ENCODE results near the gene ADCY7. TPM values are rescaled to one million over a fixed set of nuclear protein-coding genes. Genes with fewer than 3 reads are reported as not detected.
"Not testable (repeated sequence)": the region's sequence is repeated elsewhere in the genome, so short reads cannot be mapped to it uniquely, and the experiment has no call there.

ADCY7 gene
- total and polyA plus RNA-seq, 2 donors = 23.1 to 30.9 TPM

DNA sequence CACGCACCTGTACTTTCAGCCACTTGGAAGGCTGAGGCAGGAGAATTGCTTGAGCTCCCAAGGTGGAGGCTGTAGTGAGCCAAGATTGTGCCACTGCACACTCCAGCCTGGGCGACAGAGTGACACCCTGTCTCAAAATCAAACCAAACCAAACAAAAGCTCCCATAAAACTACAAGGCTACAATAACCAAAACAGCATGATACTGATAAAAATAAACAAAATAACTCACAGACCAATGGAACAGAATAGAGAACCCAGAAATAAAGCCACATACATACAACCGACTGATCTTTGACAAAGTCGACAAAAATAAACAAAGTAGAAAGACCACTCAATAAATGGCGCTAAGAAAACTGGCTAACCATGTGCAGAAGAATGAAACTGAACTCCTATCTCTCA lies 65.2 kb downstream of the ADCY7 start:
- Histone ChIP-seq H3K9me3 (ENCODE audit: control insufficient read depth in 2 of 2, insufficient read depth in 1 of 2, low read length in 1 of 2) (no peaks in the 10 kb centered on the region), H3K27me3 (ENCODE audit: control insufficient read depth in 2 of 2, insufficient read depth in 1 of 2, low read length in 1 of 2) (no peaks in the 10 kb centered on the region), H3K36me3 (ENCODE audit: control insufficient read depth in 2 of 2, insufficient read depth in 2 of 2, low read length in 1 of 2) (peaks cover 30 to 56% of the 10 kb centered on the region in 2 donors), H3K4me3 (ENCODE audit: low read length in 2 of 2) (no peak overlapping the region), H3K4me1 (ENCODE audit: control insufficient read depth in 2 of 2, insufficient read depth in 2 of 2, low read length in 2 of 2) (no peaks in the 10 kb centered on the region), H3K27ac (ENCODE audit: low read depth in 1 of 2, low read length in 1 of 2) (no peak overlapping the region)
- WGBS = 98% methylated on average over 5 of the region's 5 CpGs
- no peak for DNase-seq (ENCODE audit: low read depth in 6 of 9, low spot score in 9 of 9)

DNA sequence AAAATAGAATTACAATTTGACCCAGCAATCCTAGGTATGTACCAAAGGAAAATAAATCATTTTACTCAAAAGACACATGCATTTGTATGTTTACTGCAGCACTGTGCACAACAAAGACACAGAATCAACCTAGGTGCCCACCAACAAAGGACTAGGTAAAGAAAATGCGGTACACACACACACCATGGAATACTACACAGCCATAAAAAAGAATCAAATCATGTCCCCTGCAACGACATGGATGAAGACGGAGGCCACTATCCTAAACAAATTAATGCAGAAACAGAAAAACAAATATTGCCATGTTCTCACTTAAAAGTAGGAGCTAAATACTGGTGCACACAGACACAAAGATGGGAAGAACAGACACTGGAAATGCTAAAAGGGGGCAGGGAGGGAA lies 66.2 kb downstream of the ADCY7 start:
- Histone ChIP-seq H3K4me3 (ENCODE audit: low read length in 2 of 2) (no peak overlapping the region), H3K27me3 (ENCODE audit: control insufficient read depth in 2 of 2, insufficient read depth in 1 of 2, low read length in 1 of 2) (no peaks in the 10 kb centered on the region), H3K27ac (ENCODE audit: low read depth in 1 of 2, low read length in 1 of 2) (no peak overlapping the region), H3K4me1 (ENCODE audit: control insufficient read depth in 2 of 2, insufficient read depth in 2 of 2, low read length in 2 of 2) (no peaks in the 10 kb centered on the region), H3K36me3 (ENCODE audit: control insufficient read depth in 2 of 2, insufficient read depth in 2 of 2, low read length in 1 of 2) (peaks cover 25 to 50% of the 10 kb centered on the region in 2 donors), H3K9me3 (ENCODE audit: control insufficient read depth in 2 of 2, insufficient read depth in 1 of 2, low read length in 1 of 2) (no peaks in the 10 kb centered on the region)
- WGBS = 99% methylated on average over 3 of the region's 3 CpGs
- no peak for DNase-seq (ENCODE audit: low read depth in 6 of 9, low spot score in 9 of 9)

DNA sequence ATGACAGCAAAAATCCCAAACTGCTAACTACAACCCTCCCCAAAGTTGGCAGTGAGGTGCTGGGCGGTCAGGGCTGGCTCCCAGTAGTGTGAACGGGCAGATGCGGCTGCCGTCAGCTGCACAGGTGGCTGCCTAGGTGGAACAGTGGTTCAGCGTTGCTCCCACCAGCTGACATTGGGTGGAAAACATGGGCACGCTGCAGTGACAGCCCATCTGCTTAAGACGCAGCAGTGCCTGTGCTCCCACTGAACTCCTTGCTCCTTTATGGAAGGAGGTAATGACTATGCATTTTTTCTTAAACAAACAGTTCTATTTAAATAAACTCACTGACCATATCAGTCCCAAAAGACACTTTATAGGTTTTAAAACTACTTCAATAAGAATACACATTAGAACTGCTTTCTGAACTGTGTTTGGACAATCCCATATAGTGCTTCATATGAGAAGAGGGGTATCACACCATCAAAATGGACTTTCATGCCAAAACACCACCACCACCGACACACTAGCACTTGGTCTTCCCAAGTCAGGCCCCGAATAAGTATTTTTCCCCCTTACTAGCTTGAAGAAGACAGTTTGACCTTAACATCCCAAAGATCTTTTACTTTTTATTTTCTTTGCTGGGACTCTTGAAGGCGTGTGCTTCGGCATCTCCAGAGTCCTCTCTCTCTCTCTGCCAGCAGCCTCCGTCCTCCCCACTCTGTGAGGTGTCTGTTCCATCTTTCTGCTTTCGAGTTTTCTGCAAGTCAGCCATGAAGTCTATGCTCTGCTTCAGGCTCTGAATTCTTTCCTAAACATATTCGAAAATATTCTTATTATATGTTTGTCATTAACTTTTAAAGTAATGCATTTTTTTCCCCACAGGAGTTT lies 68.0 kb downstream of the ADCY7 start:
- Histone ChIP-seq H3K36me3 (ENCODE audit: control insufficient read depth in 2 of 2, insufficient read depth in 2 of 2, low read length in 1 of 2) (peaks cover 34 to 51% of the 10 kb centered on the region in 2 donors), H3K4me3 (ENCODE audit: low read length in 2 of 2) (no peak overlapping the region), H3K27me3 (ENCODE audit: control insufficient read depth in 2 of 2, insufficient read depth in 1 of 2, low read length in 1 of 2) (no peaks in the 10 kb centered on the region), H3K4me1 (ENCODE audit: control insufficient read depth in 2 of 2, insufficient read depth in 2 of 2, low read length in 2 of 2) (no peaks in the 10 kb centered on the region), H3K27ac (ENCODE audit: low read depth in 1 of 2, low read length in 1 of 2) (peak overlapping the region in 1 of 2 donors; percentile 67), H3K9me3 (ENCODE audit: control insufficient read depth in 2 of 2, insufficient read depth in 1 of 2, low read length in 1 of 2) (no peaks in the 10 kb centered on the region)
- DNase-seq (ENCODE audit: low read depth in 6 of 9, low spot score in 9 of 9) = peak in 1 of 9 donors; percentile 32
- 97% methylated on average over 14 of the region's 14 CpGs for WGBS

DNA sequence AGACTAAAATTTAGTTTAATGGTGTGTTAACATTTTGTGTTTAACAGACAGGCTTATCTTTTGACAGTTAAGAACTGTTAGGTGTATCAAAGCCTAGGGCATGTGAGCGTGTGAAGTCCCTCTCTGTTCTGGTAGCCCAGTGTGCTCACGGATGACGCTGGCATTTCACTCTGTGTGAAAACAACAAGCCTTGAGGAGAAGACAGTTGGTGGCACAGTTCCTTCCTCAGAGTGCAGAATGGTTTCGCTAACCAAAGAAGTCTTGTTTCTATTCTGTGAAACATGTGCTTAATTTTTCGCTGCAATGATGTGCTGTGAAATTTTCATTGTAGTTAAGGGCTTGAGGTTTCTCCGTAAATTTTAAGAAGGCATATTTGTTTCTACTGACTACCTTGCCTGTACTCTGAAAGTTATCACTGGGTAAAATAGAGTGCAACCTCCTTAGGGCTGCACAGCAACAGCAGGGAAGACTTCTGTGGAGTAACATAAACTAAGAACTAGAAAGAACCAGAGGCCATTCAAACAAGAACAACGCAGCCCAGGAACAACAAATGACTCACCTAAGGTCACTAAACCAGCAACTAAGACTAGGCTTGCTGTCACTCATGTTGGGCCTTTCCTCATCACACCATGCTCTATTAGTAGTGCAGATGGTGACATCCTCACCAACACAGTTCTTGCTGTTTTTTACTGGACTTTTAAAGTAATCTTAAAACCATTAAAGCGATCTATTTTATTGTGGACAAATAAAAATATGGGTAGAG lies 69.0 kb downstream of the ADCY7 start:
- H3K4me3 ChIP-seq (ENCODE audit: low read length in 2 of 2) = no peak overlapping the region
- no peaks in the 10 kb centered on the region for H3K4me1 ChIP-seq (ENCODE audit: control insufficient read depth in 2 of 2, insufficient read depth in 2 of 2, low read length in 2 of 2)
- peak in 4 of 9 donors; percentile 22 to 53 (median 41) for DNase-seq (ENCODE audit: low read depth in 6 of 9, low spot score in 9 of 9)
- H3K27ac ChIP-seq (ENCODE audit: low read depth in 1 of 2, low read length in 1 of 2) = peak overlapping the region in 1 of 2 donors; percentile 87
- H3K36me3 ChIP-seq (ENCODE audit: control insufficient read depth in 2 of 2, insufficient read depth in 2 of 2, low read length in 1 of 2) = peaks cover 26 to 46% of the 10 kb centered on the region in 2 donors
- WGBS = 94% methylated on average over 8 of the region's 8 CpGs
- H3K9me3 ChIP-seq (ENCODE audit: control insufficient read depth in 2 of 2, insufficient read depth in 1 of 2, low read length in 1 of 2) = no peaks in the 10 kb centered on the region
- H3K27me3 ChIP-seq (ENCODE audit: control insufficient read depth in 2 of 2, insufficient read depth in 1 of 2, low read length in 1 of 2) = no peaks in the 10 kb centered on the region

DNA sequence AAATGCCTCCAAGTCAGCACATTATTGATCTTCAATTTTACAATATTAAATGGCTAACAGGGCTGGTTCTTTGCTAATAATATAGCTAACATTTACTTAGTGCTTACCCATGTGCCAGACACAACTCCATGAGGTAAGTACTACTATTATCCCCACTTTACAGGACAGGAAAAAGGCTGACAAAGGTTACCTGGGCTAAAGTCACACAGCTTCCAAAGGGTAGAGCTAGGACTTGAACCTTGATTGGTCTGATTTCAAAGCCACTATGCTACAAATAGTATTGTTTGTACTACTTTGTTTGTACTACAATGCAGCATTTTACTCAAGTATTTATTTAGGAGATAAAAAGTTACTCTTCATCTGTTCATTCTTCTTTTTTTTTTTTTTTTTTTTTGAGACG lies 70.5 kb downstream of the ADCY7 start:
- H3K36me3 ChIP-seq (ENCODE audit: control insufficient read depth in 2 of 2, insufficient read depth in 2 of 2, low read length in 1 of 2) = peaks cover 32 to 46% of the 10 kb centered on the region in 2 donors
- 78% methylated on average over 1 of the region's 1 CpG for WGBS
- no peak for DNase-seq (ENCODE audit: low read depth in 6 of 9, low spot score in 9 of 9)

DNA sequence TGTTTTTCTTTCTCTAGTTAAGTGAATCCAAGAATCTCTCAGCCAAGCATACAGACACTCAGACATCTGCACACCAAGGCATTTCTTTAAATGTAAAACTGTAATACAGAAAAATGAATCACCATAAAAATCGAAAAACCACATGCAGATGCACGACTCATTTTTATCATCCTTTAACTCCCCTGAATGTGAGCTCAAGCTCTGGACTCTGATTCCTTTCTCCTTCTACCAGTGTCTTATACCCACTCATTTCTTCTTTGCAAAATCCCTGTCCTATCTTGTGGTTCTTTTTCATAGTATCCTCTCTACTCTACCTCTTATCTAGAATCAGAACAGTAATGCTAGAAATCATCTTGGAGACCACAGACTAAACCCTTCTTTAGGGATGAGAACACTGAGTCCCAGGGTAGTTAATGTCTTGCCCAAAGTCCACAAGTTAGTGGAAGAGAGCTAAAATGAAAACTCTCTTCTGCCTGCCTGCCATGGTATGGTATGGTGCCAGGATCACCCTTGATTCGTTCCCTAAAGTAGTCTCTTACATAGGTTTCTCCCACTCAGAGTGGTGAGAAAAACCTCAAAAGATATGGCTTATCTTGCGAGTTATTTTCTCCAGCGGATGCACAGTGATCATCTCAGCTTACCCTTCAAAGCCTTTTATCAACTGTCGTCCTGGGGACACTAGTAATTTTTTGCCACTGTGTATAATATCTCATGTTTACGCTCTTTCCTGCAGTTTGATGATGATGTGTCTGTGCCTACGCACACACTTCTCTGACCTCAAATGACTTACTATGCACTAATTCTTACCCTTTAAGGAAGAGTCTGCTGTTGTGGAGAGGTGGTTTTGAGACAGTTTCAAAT lies 72.2 kb downstream of the ADCY7 start:
- no peaks in the 10 kb centered on the region for H3K27me3 ChIP-seq (ENCODE audit: control insufficient read depth in 2 of 2, insufficient read depth in 1 of 2, low read length in 1 of 2)
- peaks cover 37 to 38% of the 10 kb centered on the region in 2 donors for H3K36me3 ChIP-seq (ENCODE audit: control insufficient read depth in 2 of 2, insufficient read depth in 2 of 2, low read length in 1 of 2)
- peak overlapping the region in 1 of 2 donors; percentile 52 for H3K27ac ChIP-seq (ENCODE audit: low read depth in 1 of 2, low read length in 1 of 2)
- 95% methylated on average over 8 of the region's 8 CpGs for WGBS
- DNase-seq (ENCODE audit: low read depth in 6 of 9, low spot score in 9 of 9) = no peak
- H3K9me3 ChIP-seq (ENCODE audit: control insufficient read depth in 2 of 2, insufficient read depth in 1 of 2, low read length in 1 of 2) = no peaks in the 10 kb centered on the region
- H3K4me1 ChIP-seq (ENCODE audit: control insufficient read depth in 2 of 2, insufficient read depth in 2 of 2, low read length in 2 of 2) = no peaks in the 10 kb centered on the region
- H3K4me3 ChIP-seq (ENCODE audit: low read length in 2 of 2) = no peak overlapping the region

More for the DNA sequence above, 70.5 kb downstream of the ADCY7 start:
- H3K4me3 ChIP-seq (ENCODE audit: low read length in 2 of 2) = no peak overlapping the region
- H3K27me3 ChIP-seq (ENCODE audit: control insufficient read depth in 2 of 2, insufficient read depth in 1 of 2, low read length in 1 of 2) = no peaks in the 10 kb centered on the region
- H3K27ac ChIP-seq (ENCODE audit: low read depth in 1 of 2, low read length in 1 of 2) = no peak overlapping the region
- H3K4me1 ChIP-seq (ENCODE audit: control insufficient read depth in 2 of 2, insufficient read depth in 2 of 2, low read length in 2 of 2) = no peaks in the 10 kb centered on the region
- no peaks in the 10 kb centered on the region for H3K9me3 ChIP-seq (ENCODE audit: control insufficient read depth in 2 of 2, insufficient read depth in 1 of 2, low read length in 1 of 2)

DNA sequence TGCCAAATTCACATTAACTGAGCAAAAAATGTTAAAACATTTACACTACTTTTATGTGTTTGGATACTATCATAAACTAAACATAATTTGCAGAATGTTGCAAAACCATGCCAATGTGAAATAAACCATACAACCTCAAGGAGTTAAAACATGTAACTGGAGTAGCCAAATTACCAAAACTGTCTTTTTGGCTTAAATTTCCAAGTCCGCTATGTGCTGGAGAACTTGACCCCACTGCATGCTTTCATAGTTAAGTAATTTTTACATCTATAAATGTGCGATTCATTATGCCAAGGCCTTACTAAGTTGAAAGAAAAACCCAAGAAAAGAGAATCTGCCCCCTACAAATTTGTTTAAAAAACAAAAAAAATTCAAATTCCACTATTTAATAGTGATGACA lies 74.2 kb downstream of the ADCY7 start:
- H3K36me3 ChIP-seq (ENCODE audit: control insufficient read depth in 2 of 2, insufficient read depth in 2 of 2, low read length in 1 of 2) = peaks cover 28 to 39% of the 10 kb centered on the region in 2 donors
- 94% methylated on average over 2 of the region's 2 CpGs for WGBS
- no peaks in the 10 kb centered on the region for H3K27me3 ChIP-seq (ENCODE audit: control insufficient read depth in 2 of 2, insufficient read depth in 1 of 2, low read length in 1 of 2)
- no peak for DNase-seq (ENCODE audit: low read depth in 6 of 9, low spot score in 9 of 9)
- no peak overlapping the region for H3K4me3 ChIP-seq (ENCODE audit: low read length in 2 of 2)
- no peaks in the 10 kb centered on the region for H3K4me1 ChIP-seq (ENCODE audit: control insufficient read depth in 2 of 2, insufficient read depth in 2 of 2, low read length in 2 of 2)
- no peaks in the 10 kb centered on the region for H3K9me3 ChIP-seq (ENCODE audit: control insufficient read depth in 2 of 2, insufficient read depth in 1 of 2, low read length in 1 of 2)
- no peak overlapping the region for H3K27ac ChIP-seq (ENCODE audit: low read depth in 1 of 2, low read length in 1 of 2)

DNA sequence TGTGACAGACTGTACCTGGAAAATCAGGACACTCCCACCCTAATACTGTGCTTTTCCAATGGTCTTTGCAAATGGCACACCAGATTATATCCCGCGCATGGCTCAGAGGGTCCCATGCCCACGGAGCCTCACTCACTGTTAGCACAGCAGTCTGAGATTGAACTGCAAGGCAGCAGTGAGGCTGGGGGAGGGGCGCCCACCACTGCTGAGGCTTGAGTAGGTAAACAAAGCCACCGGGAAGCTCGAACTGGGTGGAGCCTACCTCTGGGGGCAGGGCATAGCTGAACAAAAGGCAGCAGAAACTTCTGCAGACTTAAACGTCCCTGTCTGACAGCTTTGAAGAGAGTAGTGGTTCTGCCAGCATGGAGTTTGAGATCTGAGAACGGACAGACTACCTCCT lies 77.2 kb downstream of the ADCY7 start:
- not testable (repeated sequence) for H3K4me3 ChIP-seq (ENCODE audit: low read length in 2 of 2); H3K27ac ChIP-seq (ENCODE audit: low read depth in 1 of 2, low read length in 1 of 2); H3K4me1 ChIP-seq (ENCODE audit: control insufficient read depth in 2 of 2, insufficient read depth in 2 of 2, low read length in 2 of 2); H3K9me3 ChIP-seq (ENCODE audit: control insufficient read depth in 2 of 2, insufficient read depth in 1 of 2, low read length in 1 of 2); H3K27me3 ChIP-seq (ENCODE audit: control insufficient read depth in 2 of 2, insufficient read depth in 1 of 2, low read length in 1 of 2); DNase-seq (ENCODE audit: low read depth in 6 of 9, low spot score in 9 of 9)
- H3K36me3 ChIP-seq (ENCODE audit: control insufficient read depth in 2 of 2, insufficient read depth in 2 of 2, low read length in 1 of 2) = peaks cover 22 to 26% of the 10 kb centered on the region in 2 donors
- WGBS = 94% methylated on average over 8 of the region's 8 CpGs
